Measurements from ENCODE around the gene HTRA3. TPM values are rescaled to one million over a fixed set of nuclear protein-coding genes. Genes with fewer than 3 reads are reported as not detected.

HTRA3 gene
- polyA plus RNA-seq, 1 donor from 2014 or later, result not detected

GRCh38 chr4:8274765-8275547 lies 5.4 kb downstream of the HTRA3 start:
- Histone ChIP-seq H3K27ac (ENCODE audit: low read length) (no peak overlapping the region), H3K4me2 (ENCODE audit: low read length) (no peak overlapping the region), H2AFZ (ENCODE audit: low read depth, low read length) (no peak overlapping the region)

GRCh38 chr4:8275548-8275910 lies 6.0 kb downstream of the HTRA3 start:
- no peak overlapping the region for H3K4me3 ChIP-seq (ENCODE audit: low read length)
- no peak overlapping the region for H2AFZ ChIP-seq (ENCODE audit: low read depth, low read length)
- H3F3A ChIP-seq (ENCODE audit: insufficient read depth, low read length, poor library complexity, severe bottlenecking), result no peaks in the 10 kb centered on the region
- H3K27ac ChIP-seq (ENCODE audit: low read length), result no peak overlapping the region
- H3K4me2 ChIP-seq (ENCODE audit: low read length), result no peak overlapping the region
- no peaks in the 10 kb centered on the region for H3K9me2 ChIP-seq (ENCODE audit: insufficient read depth, low read length)
- H3K9ac ChIP-seq (ENCODE audit: low read length), result no peak overlapping the region
- H4K20me1 ChIP-seq (ENCODE audit: insufficient read depth), result no peaks in the 10 kb centered on the region
- H3K79me2 ChIP-seq (replicated peaks; ENCODE audit: insufficient read depth, low read length), result no peaks in the 10 kb centered on the region
- peaks cover 13% of the 10 kb centered on the region for H3K27me3 ChIP-seq (ENCODE audit: insufficient read depth, low read depth, low read length)
- no peaks in the 10 kb centered on the region for H3K36me3 ChIP-seq (ENCODE audit: insufficient read depth, low read length)
- no peaks in the 10 kb centered on the region for H3K9me3 ChIP-seq (ENCODE audit: low read length)
- TF ChIP-seq TAF1 (IDR thresholded peaks at IDR 0.05; ENCODE audit: low read depth) (no peak), EP300 (conservative IDR thresholded peaks at IDR 0.05; ENCODE audit: poor library complexity, severe bottlenecking) (no peak), MXI1 (conservative IDR thresholded peaks at IDR 0.05; ENCODE audit: poor library complexity, severe bottlenecking) (no peak), EZH2 (IDR thresholded peaks at IDR 0.05; ENCODE audit: borderline replicate concordance, insufficient read depth, low read length, poor library complexity, severe bottlenecking) (no peak), RAD21 (conservative IDR thresholded peaks at IDR 0.05) (no peak), CTCF (IDR thresholded peaks at IDR 0.05; ENCODE audit: poor library complexity, severe bottlenecking) (no peak)

More at GRCh38 chr4:8274765-8275547, 5.4 kb downstream of the HTRA3 start:
- no peak for TF ChIP-seq POLR2AphosphoS5 (IDR thresholded peaks at IDR 0.05)
- TF ChIP-seq EZH2 (IDR thresholded peaks at IDR 0.05; ENCODE audit: borderline replicate concordance, insufficient read depth, low read length, poor library complexity, severe bottlenecking), result no peak
- TF ChIP-seq RAD21 (conservative IDR thresholded peaks at IDR 0.05), result no peak
- no peak for TF ChIP-seq MXI1 (conservative IDR thresholded peaks at IDR 0.05; ENCODE audit: poor library complexity, severe bottlenecking)
- TF ChIP-seq SMC3 (conservative IDR thresholded peaks at IDR 0.05; ENCODE audit: poor library complexity), result no peak
- no peak for TF ChIP-seq CTCF (IDR thresholded peaks at IDR 0.05; ENCODE audit: poor library complexity, severe bottlenecking)
- TF ChIP-seq TAF1 (IDR thresholded peaks at IDR 0.05; ENCODE audit: low read depth), result no peak
- TF ChIP-seq EP300 (conservative IDR thresholded peaks at IDR 0.05; ENCODE audit: poor library complexity, severe bottlenecking), result no peak
- TF ChIP-seq REST (IDR thresholded peaks at IDR 0.05; ENCODE audit: borderline replicate concordance), result no peak
- no peaks in the 10 kb centered on the region for H3F3A ChIP-seq (ENCODE audit: insufficient read depth, low read length, poor library complexity, severe bottlenecking)
- no peaks in the 10 kb centered on the region for H3K79me2 ChIP-seq (replicated peaks; ENCODE audit: insufficient read depth, low read length)
- peaks cover 19% of the 10 kb centered on the region for H3K27me3 ChIP-seq (ENCODE audit: insufficient read depth, low read depth, low read length)
- H3K4me3 ChIP-seq (ENCODE audit: low read length), result no peak overlapping the region
- no peaks in the 10 kb centered on the region for H4K20me1 ChIP-seq (ENCODE audit: insufficient read depth)
- H3K9ac ChIP-seq (ENCODE audit: low read length), result no peak overlapping the region
- no peaks in the 10 kb centered on the region for H3K9me2 ChIP-seq (ENCODE audit: insufficient read depth, low read length)
- no peaks in the 10 kb centered on the region for H3K36me3 ChIP-seq (ENCODE audit: insufficient read depth, low read length)
- H3K9me3 ChIP-seq (ENCODE audit: low read length), result no peaks in the 10 kb centered on the region

Measured in neural cell (in vitro differentiated cells).